ENCODE data around the gene DLG5.

DNA sequence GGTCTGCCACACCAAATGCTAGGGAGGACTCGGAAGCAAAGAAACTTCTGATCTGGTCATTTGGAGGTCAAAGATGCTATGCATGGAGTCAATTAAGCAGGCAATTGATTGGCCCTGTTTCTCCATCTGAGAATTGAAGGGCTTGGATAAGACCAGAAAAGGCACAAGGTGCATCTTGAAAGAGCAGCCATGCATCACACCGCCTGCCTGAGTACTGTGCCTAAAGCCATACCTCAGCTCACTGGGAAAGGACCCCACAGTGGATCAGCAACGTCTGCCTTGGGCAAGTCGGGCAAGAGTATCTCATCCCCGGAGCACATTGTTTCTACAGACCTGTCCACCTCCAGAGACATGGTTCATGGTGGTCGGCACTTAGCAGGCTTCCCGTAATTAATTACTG is 42.4 kb downstream of the DLG5 start:
- TF ChIP-seq, protein P1, sequence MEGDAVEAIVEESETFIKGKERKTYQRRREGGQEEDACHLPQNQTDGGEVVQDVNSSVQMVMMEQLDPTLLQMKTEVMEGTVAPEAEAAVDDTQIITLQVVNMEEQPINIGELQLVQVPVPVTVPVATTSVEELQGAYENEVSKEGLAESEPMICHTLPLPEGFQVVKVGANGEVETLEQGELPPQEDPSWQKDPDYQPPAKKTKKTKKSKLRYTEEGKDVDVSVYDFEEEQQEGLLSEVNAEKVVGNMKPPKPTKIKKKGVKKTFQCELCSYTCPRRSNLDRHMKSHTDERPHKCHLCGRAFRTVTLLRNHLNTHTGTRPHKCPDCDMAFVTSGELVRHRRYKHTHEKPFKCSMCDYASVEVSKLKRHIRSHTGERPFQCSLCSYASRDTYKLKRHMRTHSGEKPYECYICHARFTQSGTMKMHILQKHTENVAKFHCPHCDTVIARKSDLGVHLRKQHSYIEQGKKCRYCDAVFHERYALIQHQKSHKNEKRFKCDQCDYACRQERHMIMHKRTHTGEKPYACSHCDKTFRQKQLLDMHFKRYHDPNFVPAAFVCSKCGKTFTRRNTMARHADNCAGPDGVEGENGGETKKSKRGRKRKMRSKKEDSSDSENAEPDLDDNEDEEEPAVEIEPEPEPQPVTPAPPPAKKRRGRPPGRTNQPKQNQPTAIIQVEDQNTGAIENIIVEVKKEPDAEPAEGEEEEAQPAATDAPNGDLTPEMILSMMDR (IDR thresholded peaks at IDR 0.05) = no peak
- TF ChIP-seq POLR2A (IDR thresholded peaks at IDR 0.05) = no peak
